K562 (cell line): ENCODE results near the gene TLN1. TPM values are rescaled to one million over a fixed set of nuclear protein-coding genes. Genes with fewer than 3 reads are reported as not detected.

Experiments used
- BRCA1 ChIP-seq, 2 experiments: fragments of 450-650 bp in 1 of 2; sonication (generic) in 1 of 2; formaldehyde crosslinking in 1 of 2; IDR thresholded peaks; 2 replicates each; pipeline versions ENCODE4 v1.5.0 to v1.6.1; 2017 to 2020; ENCODE audit warnings: mild to moderate bottlenecking in 1 of 2, missing genetic modification reagents in 1 of 2
- CHAMP1 ChIP-seq: fragments of 450-650 bp; IDR thresholded peaks from 2 replicates; pipeline ENCODE4 v1.6.1; 2016; ENCODE audit warnings: mild to moderate bottlenecking
- GTF2F1 ChIP-seq: IDR thresholded peaks from 2 replicates; pipeline ENCODE4 v1.6.1; 2011; ENCODE audit warnings: low read depth, low read length, improper control_type of control experiment
- HMBOX1 ChIP-seq: sonication (generic); IDR thresholded peaks from 2 replicates; pipeline ENCODE4 v1.6.1; 2016
- TAF7 ChIP-seq: fragments of 450-650 bp; IDR thresholded peaks from 2 replicates; pipeline ENCODE4 v1.6.1; 2016; ENCODE audit warnings: missing genetic modification characterization, missing compliant biosample characterization
- THAP7 ChIP-seq: fragments of 250-450 bp; sonication (Bioruptor Pico); IDR thresholded peaks from 2 replicates; pipeline ENCODE4 v1.5.0; 2021
- ZBTB40 ChIP-seq, 2 experiments: fragments of 450-650 bp in 1 of 2; sonication (generic) in 1 of 2; formaldehyde crosslinking in 1 of 2; IDR thresholded peaks; 2 replicates each; pipeline versions ENCODE4 v1.7.1 to v1.9.0; 2016 to 2022; ENCODE audit warnings: inconsistent platforms in 1 of 2, mild to moderate bottlenecking in 1 of 2, missing genetic modification reagents in 1 of 2
- ZNF24 ChIP-seq: fragments of 450-650 bp; IDR thresholded peaks from 2 replicates; pipeline ENCODE4 v1.6.1; 2016
- ZNF253 ChIP-seq: fragments of 250-450 bp; sonication (Bioruptor Pico); conservative IDR thresholded peaks from 2 replicates; pipeline ENCODE4 v1.6.1; 2021; ENCODE audit warnings: mild to moderate bottlenecking
- polyA plus RNA-seq, 8 experiments: library from polyadenylated mRNA; depleted of rRNA in 4 of 8; stranded (reverse) in 5 of 8; unstranded in 3 of 8; fragments of >200 nt; fragmentation: Nextera tagmentation in 2 of 8; fragmentation: Illumina TruSeq in 1 of 8; extraction: Ambion mirVana in 2 of 8; extraction: Trizol in 1 of 8; gene quantifications; 2 replicates each; pipeline versions ENCODE4 v1.2.1 to v1.2.3, GENCODE V29; 2011 to 2014; ENCODE audit warnings: inconsistent platforms in 1 of 8, missing spikeins in 1 of 8
- total RNA-seq, 7 experiments: library from RNA; depleted of rRNA in 6 of 7; stranded (reverse); fragments of >200 nt in 6 of 7; fragmentation: Illumina TruSeq in 2 of 7; extraction: Trizol in 2 of 7; gene quantifications; 2 replicates each; pipeline versions ENCODE4 v1.2.1 to v1.2.3, GENCODE V29; 2011 to 2021; ENCODE audit warnings: low replicate concordance in 1 of 7

The TLN1 gene
- total and polyA plus RNA-seq, 9 of the 15 experiments (the other 6 are each of a cell fraction or from before 2014, with no cell fraction given), result 3.6 to 240 (median 54.8) TPM

GRCh38 chr9:35658137-35658967 lies 73.6 kb downstream of the TLN1 start, which contains the start of gene CCDC107 (continued):
- no peak for TF ChIP-seq THAP7 (CRISPR knock-in tag)
- no peak for TF ChIP-seq HMBOX1
- TF ChIP-seq BRCA1 (IDR thresholded peaks at IDR 0.05), result no peak
- TF ChIP-seq BRCA1 (CRISPR knock-in tag; IDR thresholded peaks at IDR 0.05), result 0 out of 2 replicates have a peak, but pooled peaks have one; percentile 60
- TF ChIP-seq ZNF253 (CRISPR knock-in tag), result no peak
- no peak for TF ChIP-seq ZNF24
- TF ChIP-seq ZBTB40 (IDR thresholded peaks at IDR 0.05), result no peak
- no peak for TF ChIP-seq ZBTB40 (CRISPR knock-in tag; IDR thresholded peaks at IDR 0.05)
- TF ChIP-seq CHAMP1, result no peak
- TF ChIP-seq GTF2F1, result no peak
- peak; percentile 39; the same call in 1 of the 2 replicates for TF ChIP-seq TAF7 (tag)
